Hematopoietic multipotent progenitor cell treated with erythropoietin and hydrocortisone succinate and interleukin-3 and kit ligand, for 17 days (in vitro differentiated cells): ENCODE results near the gene CAMK2D.

Source experiments
- DNase-seq: peaks from one replicate; pipeline ENCODE4 v3.0.0-alpha.2; 2015; ENCODE audit warnings: low spot score

Gene CAMK2D

GRCh38 chr4:113763029-113763285, 1.4 kb upstream of the CAMK2D start:
- no peak for DNase-seq

- DNase-seq = peak; percentile 86
Measured at GRCh38 chr4:113762186-113763028, 869 bp upstream of the CAMK2D start.

GRCh38 chr4:113760795-113761619, 531 bp downstream of the CAMK2D start:
- peak; percentile 9 for DNase-seq

- no peak for DNase-seq
Measured at GRCh38 chr4:113760094-113760794, 1.3 kb downstream of the CAMK2D start.

- no peak for DNase-seq
Measured at GRCh38 chr4:113759696-113760093, 1.8 kb downstream of the CAMK2D start.

GRCh38 chr4:113758372-113758771, 3.2 kb downstream of the CAMK2D start:
- DNase-seq = no peak

GRCh38 chr4:113757486-113757885, 4.1 kb downstream of the CAMK2D start:
- DNase-seq = no peak

- no peak for DNase-seq
Measured at GRCh38 chr4:113756005-113756410, 5.5 kb downstream of the CAMK2D start.

- DNase-seq = no peak
Measured at GRCh38 chr4:113750734-113751133, 10.8 kb downstream of the CAMK2D start.

- no peak for DNase-seq
Measured at GRCh38 chr4:113750296-113750695, 11.2 kb downstream of the CAMK2D start.

GRCh38 chr4:113749178-113749577, 12.4 kb downstream of the CAMK2D start:
- DNase-seq = no peak

GRCh38 chr4:113747949-113748348, 13.6 kb downstream of the CAMK2D start:
- DNase-seq = no peak

GRCh38 chr4:113745711-113746110, 15.8 kb downstream of the CAMK2D start:
- DNase-seq = no peak

- DNase-seq = no peak
Measured at GRCh38 chr4:113744667-113745240, 16.8 kb downstream of the CAMK2D start.

GRCh38 chr4:113743690-113744089, 17.8 kb downstream of the CAMK2D start:
- DNase-seq = no peak

GRCh38 chr4:113742643-113743042, 18.9 kb downstream of the CAMK2D start:
- DNase-seq = no peak

- DNase-seq = no peak
Measured at GRCh38 chr4:113741956-113742355, 19.6 kb downstream of the CAMK2D start.

GRCh38 chr4:113740857-113741379, 20.6 kb downstream of the CAMK2D start:
- DNase-seq = no peak

- DNase-seq = no peak
Measured at GRCh38 chr4:113739197-113739596, 22.3 kb downstream of the CAMK2D start.

GRCh38 chr4:113738251-113738650, 23.3 kb downstream of the CAMK2D start:
- no peak for DNase-seq

GRCh38 chr4:113733685-113734084, 27.9 kb downstream of the CAMK2D start:
- no peak for DNase-seq

- no peak for DNase-seq
Measured at GRCh38 chr4:113732967-113733527, 28.5 kb downstream of the CAMK2D start.
